Neural cell (in vitro differentiated cells): ENCODE results near the gene MPEG1.

Experiments used
- EP300 ChIP-seq: fragments of 450-650 bp; conservative IDR thresholded peaks from 2 replicates; pipeline ENCODE4 v1.6.1; 2014; ENCODE audit warnings: antibody characterized with exemption, mild to moderate bottlenecking, moderate library complexity; ENCODE audit not compliant: poor library complexity, severe bottlenecking
- EZH2 ChIP-seq: fragments of 200-600, 300-800 bp; shearing (Covaris generic), sonication (generic); IDR thresholded peaks from 2 replicates; pipeline ENCODE4 v1.6.1; 2014; ENCODE audit warnings: antibody characterized with exemption, low read length, borderline replicate concordance, mild to moderate bottlenecking; ENCODE audit not compliant: insufficient read depth, poor library complexity, severe bottlenecking
- POLR2AphosphoS5 ChIP-seq: IDR thresholded peaks from 2 replicates; pipeline ENCODE4 v1.6.1; 2012
- RAD21 ChIP-seq: fragments of 450-650 bp; conservative IDR thresholded peaks from 2 replicates; pipeline ENCODE4 v1.6.1; 2014; ENCODE audit warnings: antibody characterized with exemption, mild to moderate bottlenecking, moderate library complexity
- SMC3 ChIP-seq: fragments of 450-650 bp; conservative IDR thresholded peaks from 2 replicates; pipeline ENCODE4 v1.6.1; 2014; ENCODE audit warnings: antibody characterized with exemption, mild to moderate bottlenecking, moderate library complexity; ENCODE audit not compliant: poor library complexity
- TAF1 ChIP-seq: IDR thresholded peaks from 2 replicates; pipeline ENCODE4 v1.6.1; 2012; ENCODE audit warnings: low read depth
- TF ChIP-seq, protein P1 (sequence below): fragments of 450-650 bp; IDR thresholded peaks from 2 replicates; pipeline ENCODE4 v1.5.1; 2014; ENCODE audit warnings: antibody characterized with exemption, mild to moderate bottlenecking, moderate library complexity; ENCODE audit not compliant: poor library complexity, severe bottlenecking
- TF ChIP-seq, protein P2 (sequence below): IDR thresholded peaks from 2 replicates; pipeline ENCODE4 v1.6.1; 2012; ENCODE audit warnings: borderline replicate concordance

DNA sequence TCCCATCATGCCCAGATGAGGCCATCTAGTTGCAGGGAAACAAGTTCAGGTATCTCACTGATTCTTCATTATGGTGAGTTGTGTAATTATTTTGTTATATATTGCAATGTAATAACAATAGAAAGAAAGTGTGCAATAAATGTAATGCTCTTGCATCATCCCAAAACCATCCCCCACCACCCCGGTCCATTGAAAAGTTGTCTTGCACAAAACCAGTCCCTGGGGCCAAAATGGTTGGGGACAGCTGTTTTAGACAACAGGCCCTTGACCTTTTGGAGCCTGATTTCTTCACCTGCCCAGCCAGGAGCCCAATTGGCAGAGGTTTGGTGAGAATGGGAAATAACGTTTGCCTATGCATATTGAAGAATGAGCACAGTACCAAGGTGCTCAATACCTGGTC, 15.9 kb downstream of the MPEG1 start:
- TF ChIP-seq, protein P1, sequence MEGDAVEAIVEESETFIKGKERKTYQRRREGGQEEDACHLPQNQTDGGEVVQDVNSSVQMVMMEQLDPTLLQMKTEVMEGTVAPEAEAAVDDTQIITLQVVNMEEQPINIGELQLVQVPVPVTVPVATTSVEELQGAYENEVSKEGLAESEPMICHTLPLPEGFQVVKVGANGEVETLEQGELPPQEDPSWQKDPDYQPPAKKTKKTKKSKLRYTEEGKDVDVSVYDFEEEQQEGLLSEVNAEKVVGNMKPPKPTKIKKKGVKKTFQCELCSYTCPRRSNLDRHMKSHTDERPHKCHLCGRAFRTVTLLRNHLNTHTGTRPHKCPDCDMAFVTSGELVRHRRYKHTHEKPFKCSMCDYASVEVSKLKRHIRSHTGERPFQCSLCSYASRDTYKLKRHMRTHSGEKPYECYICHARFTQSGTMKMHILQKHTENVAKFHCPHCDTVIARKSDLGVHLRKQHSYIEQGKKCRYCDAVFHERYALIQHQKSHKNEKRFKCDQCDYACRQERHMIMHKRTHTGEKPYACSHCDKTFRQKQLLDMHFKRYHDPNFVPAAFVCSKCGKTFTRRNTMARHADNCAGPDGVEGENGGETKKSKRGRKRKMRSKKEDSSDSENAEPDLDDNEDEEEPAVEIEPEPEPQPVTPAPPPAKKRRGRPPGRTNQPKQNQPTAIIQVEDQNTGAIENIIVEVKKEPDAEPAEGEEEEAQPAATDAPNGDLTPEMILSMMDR: no peak
- no peak for TF ChIP-seq EZH2
- TF ChIP-seq POLR2AphosphoS5: no peak
- no peak for TF ChIP-seq SMC3
- TF ChIP-seq, protein P2, sequence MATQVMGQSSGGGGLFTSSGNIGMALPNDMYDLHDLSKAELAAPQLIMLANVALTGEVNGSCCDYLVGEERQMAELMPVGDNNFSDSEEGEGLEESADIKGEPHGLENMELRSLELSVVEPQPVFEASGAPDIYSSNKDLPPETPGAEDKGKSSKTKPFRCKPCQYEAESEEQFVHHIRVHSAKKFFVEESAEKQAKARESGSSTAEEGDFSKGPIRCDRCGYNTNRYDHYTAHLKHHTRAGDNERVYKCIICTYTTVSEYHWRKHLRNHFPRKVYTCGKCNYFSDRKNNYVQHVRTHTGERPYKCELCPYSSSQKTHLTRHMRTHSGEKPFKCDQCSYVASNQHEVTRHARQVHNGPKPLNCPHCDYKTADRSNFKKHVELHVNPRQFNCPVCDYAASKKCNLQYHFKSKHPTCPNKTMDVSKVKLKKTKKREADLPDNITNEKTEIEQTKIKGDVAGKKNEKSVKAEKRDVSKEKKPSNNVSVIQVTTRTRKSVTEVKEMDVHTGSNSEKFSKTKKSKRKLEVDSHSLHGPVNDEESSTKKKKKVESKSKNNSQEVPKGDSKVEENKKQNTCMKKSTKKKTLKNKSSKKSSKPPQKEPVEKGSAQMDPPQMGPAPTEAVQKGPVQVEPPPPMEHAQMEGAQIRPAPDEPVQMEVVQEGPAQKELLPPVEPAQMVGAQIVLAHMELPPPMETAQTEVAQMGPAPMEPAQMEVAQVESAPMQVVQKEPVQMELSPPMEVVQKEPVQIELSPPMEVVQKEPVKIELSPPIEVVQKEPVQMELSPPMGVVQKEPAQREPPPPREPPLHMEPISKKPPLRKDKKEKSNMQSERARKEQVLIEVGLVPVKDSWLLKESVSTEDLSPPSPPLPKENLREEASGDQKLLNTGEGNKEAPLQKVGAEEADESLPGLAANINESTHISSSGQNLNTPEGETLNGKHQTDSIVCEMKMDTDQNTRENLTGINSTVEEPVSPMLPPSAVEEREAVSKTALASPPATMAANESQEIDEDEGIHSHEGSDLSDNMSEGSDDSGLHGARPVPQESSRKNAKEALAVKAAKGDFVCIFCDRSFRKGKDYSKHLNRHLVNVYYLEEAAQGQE: no peak
- TF ChIP-seq EP300: no peak
- TF ChIP-seq RAD21: no peak
- no peak for TF ChIP-seq TAF1
